Mucosa of rectum (tissue), 2 donors: Measurements from ENCODE around the gene BARX1.
"Not testable (repeated sequence)": the region's sequence is repeated elsewhere in the genome, so short reads cannot be mapped to it uniquely, and the experiment has no call there.

Experiments
- H3K27ac ChIP-seq, 2 donors: one replicate each; pipeline ENCODE4 v1.7.0; 2013; ENCODE audit warnings: inconsistent platforms in 2 of 2, low read depth in 2 of 2, low read length in 2 of 2
- H3K27me3 ChIP-seq, 2 donors: one replicate each; pipeline ENCODE4 v1.7.0; 2013; ENCODE audit warnings: low read length in 2 of 2; ENCODE audit not compliant: control insufficient read depth in 2 of 2, insufficient read depth in 2 of 2
- H3K36me3 ChIP-seq, 2 donors: one replicate each; pipeline ENCODE4 v1.7.0; 2013; ENCODE audit warnings: low read length in 2 of 2; ENCODE audit not compliant: control insufficient read depth in 2 of 2, insufficient read depth in 2 of 2
- H3K4me1 ChIP-seq, 2 donors: one replicate each; pipeline ENCODE4 v1.7.0; 2013; ENCODE audit warnings: low read length in 2 of 2, mild to moderate bottlenecking in 1 of 2; ENCODE audit not compliant: control insufficient read depth in 2 of 2, insufficient read depth in 2 of 2
- H3K4me3 ChIP-seq, 2 donors: one replicate each; pipeline ENCODE4 v1.7.0; 2013; ENCODE audit warnings: low read length in 2 of 2
- H3K9ac ChIP-seq, 2 donors: one replicate each; pipeline ENCODE4 v1.7.0; 2013; ENCODE audit warnings: low read length in 2 of 2, low read depth in 1 of 2, mild to moderate bottlenecking in 1 of 2
- H3K9me3 ChIP-seq, 2 donors: one replicate each; pipeline ENCODE4 v1.7.0; 2013; ENCODE audit warnings: low read length in 2 of 2; ENCODE audit not compliant: control insufficient read depth in 2 of 2
- donor health status: healthy.
- donor health status: Normal muscosa, but diverticular disease.

The BARX1 gene

GRCh38 chr9:93983875-93984274 is 28.7 kb upstream of the BARX1 start:
- Histone ChIP-seq H3K36me3 (no peaks in the 10 kb centered on the region), H3K27ac (no peak overlapping the region), H3K27me3 (peaks cover 0 to 3% of the 10 kb centered on the region in 2 donors), H3K9ac (no peak overlapping the region), H3K9me3 (no peaks in the 10 kb centered on the region), H3K4me1 (no peaks in the 10 kb centered on the region), H3K4me3 (no peak overlapping the region)

- H3K27me3 ChIP-seq, result peaks cover 2 to 7% of the 10 kb centered on the region in 2 donors
- H3K9ac ChIP-seq, result no peak overlapping the region
- no peaks in the 10 kb centered on the region for H3K4me1 ChIP-seq
- no peak overlapping the region for H3K4me3 ChIP-seq
- H3K9me3 ChIP-seq, result no peaks in the 10 kb centered on the region
- no peaks in the 10 kb centered on the region for H3K36me3 ChIP-seq
- H3K27ac ChIP-seq, result no peak overlapping the region
These were observed 24.6 kb upstream of the BARX1 start for GRCh38 chr9:93979721-93980120.

GRCh38 chr9:93978551-93978950 is 23.4 kb upstream of the BARX1 start:
- Histone ChIP-seq H3K9ac (no peak overlapping the region), H3K9me3 (no peaks in the 10 kb centered on the region), H3K4me3 (no peak overlapping the region), H3K27me3 (peaks cover 2 to 7% of the 10 kb centered on the region in 2 donors), H3K36me3 (no peaks in the 10 kb centered on the region), H3K4me1 (no peaks in the 10 kb centered on the region), H3K27ac (no peak overlapping the region)

- no peak overlapping the region for H3K27ac ChIP-seq
- H3K9me3 ChIP-seq, result no peaks in the 10 kb centered on the region
- no peaks in the 10 kb centered on the region for H3K36me3 ChIP-seq
- no peak overlapping the region for H3K9ac ChIP-seq
- H3K4me3 ChIP-seq, result no peak overlapping the region
- H3K4me1 ChIP-seq, result no peaks in the 10 kb centered on the region
- H3K27me3 ChIP-seq, result peaks cover 2 to 7% of the 10 kb centered on the region in 2 donors
These were observed 21.8 kb upstream of the BARX1 start for GRCh38 chr9:93976973-93977372.

- no peaks in the 10 kb centered on the region for H3K4me1 ChIP-seq
- H3K27ac ChIP-seq, result no peak overlapping the region
- H3K9ac ChIP-seq, result no peak overlapping the region
- H3K27me3 ChIP-seq, result peaks cover 2 to 7% of the 10 kb centered on the region in 2 donors
- no peaks in the 10 kb centered on the region for H3K36me3 ChIP-seq
- H3K9me3 ChIP-seq, result no peaks in the 10 kb centered on the region
- no peak overlapping the region for H3K4me3 ChIP-seq
These were observed 20.9 kb upstream of the BARX1 start for GRCh38 chr9:93976081-93976480.

- H3K36me3 ChIP-seq, result no peaks in the 10 kb centered on the region
- no peak overlapping the region for H3K4me3 ChIP-seq
- H3K4me1 ChIP-seq, result no peaks in the 10 kb centered on the region
- H3K9ac ChIP-seq, result no peak overlapping the region
- H3K27me3 ChIP-seq, result peaks cover 2 to 5% of the 10 kb centered on the region in 2 donors
- no peak overlapping the region for H3K27ac ChIP-seq
- no peaks in the 10 kb centered on the region for H3K9me3 ChIP-seq
These were observed 20.1 kb upstream of the BARX1 start for GRCh38 chr9:93975262-93975661.

- H3K27ac ChIP-seq, result no peak overlapping the region
- H3K36me3 ChIP-seq, result no peaks in the 10 kb centered on the region
- no peak overlapping the region for H3K4me3 ChIP-seq
- H3K9me3 ChIP-seq, result no peaks in the 10 kb centered on the region
- H3K27me3 ChIP-seq, result peaks cover 2 to 4% of the 10 kb centered on the region in 2 donors
- no peaks in the 10 kb centered on the region for H3K4me1 ChIP-seq
- H3K9ac ChIP-seq, result no peak overlapping the region
These were observed 19.0 kb upstream of the BARX1 start for GRCh38 chr9:93974151-93974550.

GRCh38 chr9:93972655-93973054 is 17.5 kb upstream of the BARX1 start:
- H3K27me3 ChIP-seq, H3K9ac ChIP-seq, H3K36me3 ChIP-seq, H3K27ac ChIP-seq, H3K9me3 ChIP-seq, H3K4me3 ChIP-seq, H3K4me1 ChIP-seq: not testable (repeated sequence)

GRCh38 chr9:93969328-93969661 is 14.1 kb upstream of the BARX1 start:
- Histone ChIP-seq H3K9ac (no peak overlapping the region), H3K27me3 (peaks cover 0 to 2% of the 10 kb centered on the region in 2 donors), H3K36me3 (no peaks in the 10 kb centered on the region)

GRCh38 chr9:93968451-93969327 is 13.5 kb upstream of the BARX1 start:
- Histone ChIP-seq H3K4me1 (no peaks in the 10 kb centered on the region), H3K9ac (no peak overlapping the region), H3K9me3 (no peaks in the 10 kb centered on the region), H3K36me3 (no peaks in the 10 kb centered on the region), H3K27ac (no peak overlapping the region), H3K4me3 (no peak overlapping the region), H3K27me3 (peaks cover 0 to 2% of the 10 kb centered on the region in 2 donors)

More at GRCh38 chr9:93969328-93969661, 14.1 kb upstream of the BARX1 start:
- Histone ChIP-seq H3K4me3 (no peak overlapping the region), H3K4me1 (no peaks in the 10 kb centered on the region), H3K9me3 (no peaks in the 10 kb centered on the region), H3K27ac (no peak overlapping the region)
